A673 (cell line): Measurements from ENCODE around the gene SLC44A2. TPM values are rescaled to one million over a fixed set of nuclear protein-coding genes. Genes with fewer than 3 reads are reported as not detected.

Experiments
- BruUV-seq: library from RNA; stranded (reverse); fragments of 400-500 nt; replicated peaks from 2 replicates; lab custom pipeline; 2021; lab: Mats Ljungman, UMichigan
- CTCF ChIA-PET: fragments of 300-600 bp; sonication (Branson Sonifier 250); formaldehyde crosslinking; loops from one replicate; lab custom pipeline; 2022; ENCODE audit warnings: antibody characterized with exemption; lab: Charles Lee
- POLR2A ChIA-PET: fragments of 300-600 bp; sonication (Branson Sonifier 250); formaldehyde crosslinking; loops from one replicate; lab custom pipeline; 2022; ENCODE audit warnings: antibody characterized with exemption; ENCODE audit not compliant: low non-redundant PET; lab: Charles Lee
- DNase-seq: peaks from one replicate; pipeline ENCODE4 v3.0.0-alpha.2; 2015; ENCODE audit warnings: low spot score
- H3K27ac ChIP-seq: fragments of 200-600 bp; sonication (generic); 2 replicates; pipeline ENCODE4 v1.5.1; 2016; ENCODE audit warnings: mixed run types, low read depth, mild to moderate bottlenecking, mixed read lengths, antibody characterized with exemption, low read length; ENCODE audit not compliant: poor library complexity, severe bottlenecking
- H3K27me3 ChIP-seq: fragments of 200-600 bp; sonication (generic); replicated peaks from 2 replicates; pipeline ENCODE4 v1.6.1; 2017; ENCODE audit warnings: mixed run types, low read depth, mild to moderate bottlenecking, mixed read lengths, antibody characterized with exemption, low read length; ENCODE audit not compliant: insufficient read depth, poor library complexity
- H3K36me3 ChIP-seq: fragments of 200-600 bp; sonication (generic); 2 replicates; pipeline ENCODE4 v1.6.1; 2016; ENCODE audit warnings: mixed run types, mild to moderate bottlenecking, mixed read lengths, antibody characterized with exemption, low read length; ENCODE audit not compliant: insufficient read depth, poor library complexity, severe bottlenecking
- H3K4me1 ChIP-seq: fragments of 200-600 bp; sonication (generic); 2 replicates; pipeline ENCODE4 v1.6.1; 2017; ENCODE audit warnings: mixed run types, mild to moderate bottlenecking, mixed read lengths, antibody characterized with exemption, low read length; ENCODE audit not compliant: insufficient read depth, poor library complexity, severe bottlenecking
- H3K4me3 ChIP-seq: fragments of 200-600 bp; sonication (generic); 2 replicates; pipeline ENCODE4 v1.5.1; 2016; ENCODE audit warnings: low read depth, mixed run types, mild to moderate bottlenecking, mixed read lengths, low read length; ENCODE audit not compliant: poor library complexity, severe bottlenecking
- H3K9me3 ChIP-seq: fragments of 200-600 bp; sonication (generic); 2 replicates; pipeline ENCODE4 v1.6.1; 2016; ENCODE audit warnings: mixed run types, low read depth, mild to moderate bottlenecking, mixed read lengths, antibody characterized with exemption, low read length; ENCODE audit not compliant: poor library complexity, severe bottlenecking
- CTCF ChIP-seq: fragments of 300-800, 200-600 bp; sonication (generic); conservative IDR thresholded peaks from 2 replicates; pipeline ENCODE4 v1.5.1; 2017; ENCODE audit warnings: low read depth, mild to moderate bottlenecking, antibody characterized with exemption, low read length, moderate library complexity, mixed read lengths
- EZH2 ChIP-seq: fragments of 200-600 bp; sonication (generic); IDR thresholded peaks from 2 replicates; pipeline ENCODE4 v1.6.1; 2017; ENCODE audit warnings: borderline replicate concordance, low read depth, mild to moderate bottlenecking, mixed read lengths, antibody characterized with exemption, low read length; ENCODE audit not compliant: poor library complexity, severe bottlenecking
- intact Hi-C: fragments of 100-400 bp; cut with micrococcal nuclease; formaldehyde crosslinking; loops from one replicate; pipeline ENCODE4 v1.10.0; 2022; ENCODE audit not compliant: unreplicated experiment
- total RNA-seq: library from RNA; stranded (reverse); gene quantifications from 2 replicates; pipeline ENCODE4 v1.2.3, GENCODE V29; 2021

The SLC44A2 gene
- total RNA-seq, 1 experiment from 2014 or later, result 35.4 TPM

- ChIA-PET CTCF (no interaction called here), POLR2A (no interaction called here)
- H3K4me1 ChIP-seq, result peaks cover 2% of the 10 kb centered on the region
- no peak for DNase-seq
- H3K4me3 ChIP-seq, result no peak overlapping the region
- TF ChIP-seq EZH2 (no peak), CTCF (no peak)
- intact Hi-C loops, result no loop called here
- no peaks in the 10 kb centered on the region for H3K27me3 ChIP-seq
- no peaks in the 10 kb centered on the region for H3K36me3 ChIP-seq
- BruUV-seq, result no TSS peak
- H3K27ac ChIP-seq, result no peak overlapping the region
- H3K9me3 ChIP-seq, result no peaks in the 10 kb centered on the region
Observed at GRCh38 chr19:10604460-10604980, 20.8 kb upstream of the SLC44A2 start.

- ChIA-PET CTCF (interaction anchor here (1.6 kb wide), 1 partner anchor 31 kb away, joined by 5 read pairs; no protein-coding TSS in a partner anchor), POLR2A (interaction anchor here (0.6 kb wide), 1 partner anchor 208 kb away, joined by 3 read pairs; the partner anchor contains the start of gene CDC37)
- Histone ChIP-seq H3K27me3 (no peaks in the 10 kb centered on the region), H3K27ac (no peak overlapping the region), H3K4me3 (no peak overlapping the region), H3K9me3 (no peaks in the 10 kb centered on the region), H3K4me1 (no peaks in the 10 kb centered on the region), H3K36me3 (no peaks in the 10 kb centered on the region)
- DNase-seq, result no peak
- no peak for TF ChIP-seq CTCF
- TF ChIP-seq EZH2, result no peak
- intact Hi-C loops, result no loop called here
- BruUV-seq, result no TSS peak
Observed at GRCh38 chr19:10611907-10612306, 13.4 kb upstream of the SLC44A2 start.

GRCh38 chr19:10612499-10613119 lies 12.7 kb upstream of the SLC44A2 start:
- H3K4me3 ChIP-seq, result no peak overlapping the region
- ChIA-PET CTCF (interaction anchor here (1.6 kb wide), 1 partner anchor 31 kb away, joined by 5 read pairs; no protein-coding TSS in a partner anchor), POLR2A (no interaction called here)
- H3K4me1 ChIP-seq, result no peaks in the 10 kb centered on the region
- no peaks in the 10 kb centered on the region for H3K9me3 ChIP-seq
- no peak for DNase-seq
- no peak overlapping the region for H3K27ac ChIP-seq
- TF ChIP-seq CTCF (no peak), EZH2 (no peak)
- intact Hi-C loops, result no loop called here
- H3K36me3 ChIP-seq, result no peaks in the 10 kb centered on the region
- BruUV-seq, result no TSS peak
- H3K27me3 ChIP-seq, result no peaks in the 10 kb centered on the region
